GM08714 (cell line): ENCODE data around the gene CC2D2A.
A peak's percentile ranks its signal among the peaks of the same experiment; 100 is the strongest.

Experiments
- H3K4me3 ChIP-seq: fragments of 200-500 bp; sonication (Bioruptor generic); 2 replicates; pipeline ENCODE4 v1.5.1; 2014; ENCODE audit warnings: mild to moderate bottlenecking, low read length, inconsistent platforms
- ZNF274 ChIP-seq: IDR thresholded peaks from 2 replicates; pipeline ENCODE4 v1.6.1; 2012; ENCODE audit warnings: mild to moderate bottlenecking, low read depth, low read length

CC2D2A gene

GRCh38 chr4:15521442-15522039 is 51.9 kb downstream of the CC2D2A start:
- no peak overlapping the region for H3K4me3 ChIP-seq
- TF ChIP-seq ZNF274: no peak

DNA sequence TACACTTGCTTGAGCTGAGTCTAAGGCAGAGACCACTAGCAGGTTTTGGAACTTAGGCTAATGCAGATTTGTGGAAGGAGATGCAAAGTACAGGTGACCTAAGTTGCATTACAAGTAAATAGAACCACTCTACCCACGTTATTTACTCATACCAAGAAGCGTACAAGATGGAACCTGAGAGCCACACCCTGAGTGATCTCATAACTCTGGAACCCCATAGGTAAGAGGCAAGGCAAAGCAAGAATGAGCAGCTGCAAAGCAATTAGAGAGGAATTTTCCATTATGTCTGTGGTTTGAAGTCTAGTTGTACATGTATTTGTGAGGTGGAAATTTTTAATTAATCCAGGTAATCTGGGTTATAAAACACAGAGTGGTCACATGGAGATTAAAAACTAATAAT is 55.4 kb downstream of the CC2D2A start:
- TF ChIP-seq ZNF274: no peak
- H3K4me3 ChIP-seq: no peak overlapping the region

GRCh38 chr4:15526924-15527592 is 57.4 kb downstream of the CC2D2A start:
- TF ChIP-seq ZNF274: no peak

GRCh38 chr4:15531792-15532191 is 62.1 kb downstream of the CC2D2A start:
- H3K4me3 ChIP-seq: no peak overlapping the region
- no peak for TF ChIP-seq ZNF274

More at GRCh38 chr4:15526924-15527592, 57.4 kb downstream of the CC2D2A start:
- H3K4me3 ChIP-seq: no peak overlapping the region

DNA sequence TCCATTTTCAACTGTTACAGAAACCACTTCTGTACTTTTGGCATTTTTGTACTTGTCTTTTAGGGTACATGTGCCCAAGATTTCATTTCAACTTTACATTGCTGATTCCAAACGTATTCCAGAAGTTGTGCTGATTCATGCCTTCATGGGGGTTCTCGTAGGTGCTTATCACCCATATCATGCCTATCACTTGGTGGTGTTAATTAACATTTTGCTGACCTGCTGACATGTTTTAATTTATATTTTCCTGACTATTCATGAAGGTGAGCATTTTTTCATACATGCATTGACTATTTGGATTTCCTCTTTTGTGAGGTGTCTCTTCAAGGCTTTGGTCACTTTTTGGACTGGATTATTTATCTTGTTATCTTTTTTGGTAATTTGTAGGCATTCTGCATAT is 64.1 kb downstream of the CC2D2A start:
- no peak for TF ChIP-seq ZNF274
- H3K4me3 ChIP-seq: no peak overlapping the region

- TF ChIP-seq ZNF274: no peak
- H3K4me3 ChIP-seq: no peak overlapping the region
Measured at GRCh38 chr4:15535599-15535998, 65.9 kb downstream of the CC2D2A start.

DNA sequence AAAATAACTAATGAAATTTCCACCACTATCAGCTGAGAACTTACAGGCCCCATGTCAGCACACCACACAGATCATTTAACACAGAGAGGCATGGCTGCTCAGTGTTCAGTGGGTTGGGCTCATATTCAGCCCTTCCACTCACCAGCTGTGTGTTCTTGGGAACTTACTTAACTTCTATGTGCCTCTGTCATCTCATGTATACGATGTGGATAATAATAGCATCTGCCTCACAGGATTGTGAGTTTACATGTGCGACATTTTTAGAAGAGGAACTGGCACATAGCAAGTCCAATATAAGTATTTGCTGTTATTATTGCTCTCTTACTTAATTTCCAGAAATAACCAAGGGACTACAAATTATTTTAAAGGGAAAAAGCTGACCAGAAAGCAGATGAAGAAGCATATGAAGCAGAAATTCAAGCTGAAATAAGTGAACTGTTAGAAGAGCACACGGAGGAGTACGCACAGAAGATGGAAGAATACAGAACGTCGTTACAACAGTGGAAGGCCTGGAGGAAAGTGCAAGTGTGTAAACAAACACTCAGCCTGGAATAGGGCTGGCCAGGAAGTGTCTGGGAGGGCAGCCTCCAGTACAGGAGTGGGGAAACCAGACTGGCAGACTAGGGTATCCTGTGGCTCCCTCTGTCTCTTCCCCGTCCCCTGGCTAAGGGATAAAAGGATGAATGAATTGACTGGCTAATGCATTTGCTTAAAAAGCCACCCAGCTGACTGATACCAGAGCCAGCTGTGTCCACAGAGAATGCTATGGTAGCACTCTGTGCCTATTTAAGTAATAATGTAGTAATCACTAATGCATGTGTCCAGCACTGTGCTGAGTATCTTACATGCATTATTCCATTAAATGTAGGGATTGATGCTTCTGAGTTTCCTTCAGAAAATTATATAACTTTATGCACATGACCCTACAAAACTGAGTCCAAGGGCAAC is 67.1 kb downstream of the CC2D2A start:
- H3K4me3 ChIP-seq: no peak overlapping the region
- no peak for TF ChIP-seq ZNF274

DNA sequence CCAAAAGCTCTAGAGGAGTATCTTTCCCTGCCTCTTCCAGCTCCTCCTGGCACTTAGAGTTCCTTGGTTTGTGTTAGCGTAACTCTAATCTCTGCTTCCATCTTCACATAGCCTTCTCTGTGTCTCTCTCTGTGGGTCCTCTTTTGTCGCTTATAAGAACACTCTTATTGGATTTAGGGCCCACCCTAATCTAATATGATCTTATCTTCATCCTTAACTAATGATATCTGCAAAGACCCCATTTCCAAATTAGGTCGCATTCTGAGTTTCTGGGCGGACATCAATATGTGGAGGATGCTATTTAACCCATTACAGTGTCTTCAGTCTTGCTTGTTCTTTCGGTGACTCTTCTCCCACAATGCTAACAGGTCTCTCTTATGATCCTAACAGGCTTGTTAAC is 72.3 kb downstream of the CC2D2A start:
- no peak for TF ChIP-seq ZNF274

GRCh38 chr4:15542760-15543159 is 73.1 kb downstream of the CC2D2A start:
- H3K4me3 ChIP-seq: no peak overlapping the region
- TF ChIP-seq ZNF274: no peak

More for the DNA sequence above, 72.3 kb downstream of the CC2D2A start:
- H3K4me3 ChIP-seq: no peak overlapping the region

- no peak for TF ChIP-seq ZNF274
- no peak overlapping the region for H3K4me3 ChIP-seq
Measured at GRCh38 chr4:15543537-15544247, 74.0 kb downstream of the CC2D2A start.

DNA sequence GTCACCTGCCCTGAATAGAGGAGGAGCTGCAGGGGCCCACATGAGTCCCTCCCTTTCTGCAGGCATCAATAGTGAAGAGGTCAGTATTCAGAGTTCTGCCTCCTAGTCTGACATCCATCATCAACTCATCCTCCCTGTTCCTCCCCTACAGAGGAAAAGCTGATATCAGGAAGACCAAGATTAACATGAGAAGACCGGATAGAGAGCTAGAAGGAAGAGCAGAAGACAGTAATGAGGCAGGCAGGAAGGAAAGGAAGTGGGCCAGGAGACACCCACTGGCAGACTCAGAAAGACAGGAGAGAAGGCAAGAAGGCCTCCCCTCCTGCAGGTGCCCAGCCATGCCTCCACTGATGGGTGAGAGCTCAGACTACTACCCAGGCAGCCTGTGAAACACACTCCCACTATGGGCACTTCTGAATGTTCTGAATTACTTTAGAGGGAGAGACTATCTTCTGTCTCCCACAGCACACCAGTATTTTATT is 74.6 kb downstream of the CC2D2A start:
- no peak for TF ChIP-seq ZNF274
- no peak overlapping the region for H3K4me3 ChIP-seq

- no peak overlapping the region for H3K4me3 ChIP-seq
- no peak for TF ChIP-seq ZNF274
Measured at GRCh38 chr4:15545371-15545770, 75.7 kb downstream of the CC2D2A start.

- no peak for TF ChIP-seq ZNF274
- peak overlapping the region; percentile 42; the same call in 1 of the 2 replicates for H3K4me3 ChIP-seq
Measured at GRCh38 chr4:15547392-15547791, 77.7 kb downstream of the CC2D2A start.

DNA sequence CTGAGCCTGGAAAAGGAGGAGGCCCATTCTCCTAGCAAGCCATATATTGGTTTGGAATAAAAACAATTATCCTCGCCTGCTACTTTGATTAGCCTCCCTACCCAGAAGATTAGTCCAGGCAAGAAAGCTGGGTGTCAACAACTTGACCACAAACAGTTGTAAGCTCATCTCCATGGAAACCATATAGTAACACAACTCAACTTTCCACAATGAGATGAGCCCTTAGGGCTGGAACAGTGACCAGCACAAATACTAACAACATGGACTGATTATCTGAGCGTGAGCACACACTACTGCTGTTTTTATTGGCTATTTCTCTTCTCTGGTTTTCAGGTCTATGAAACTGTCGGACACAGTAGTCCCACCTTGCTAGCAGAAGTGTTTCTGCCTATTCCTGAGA is 80.8 kb downstream of the CC2D2A start:
- no peak for TF ChIP-seq ZNF274
- H3K4me3 ChIP-seq: no peak overlapping the region
